Prostate gland (tissue), 2 donors: ENCODE measurements around the gene FRMPD4.

Experiments used
- POLR2A ChIP-seq: fragments of 450-650 bp; IDR thresholded peaks from one replicate; pipeline ENCODE4 v1.6.1; 2016; ENCODE audit warnings: antibody characterized with exemption, mild to moderate bottlenecking
- POLR2AphosphoS5 ChIP-seq: sonication (generic); formaldehyde crosslinking; IDR thresholded peaks from one replicate; pipeline ENCODE4 v1.6.1; 2017; ENCODE audit warnings: antibody characterized with exemption
- TF ChIP-seq, protein P1 (sequence below), 4 experiments: fragments of 200-600 bp in 2 of 4; fragments of 450-650 bp in 2 of 4; sonication (generic) in 2 of 4; IDR thresholded peaks; 1 replicate in 3 of 4; 2 replicates in 1 of 4; pipeline ENCODE4 v1.5.1; 2016 to 2019; ENCODE audit warnings: antibody characterized with exemption in 4 of 4, mild to moderate bottlenecking in 2 of 4, moderate library complexity in 2 of 4

DNA sequence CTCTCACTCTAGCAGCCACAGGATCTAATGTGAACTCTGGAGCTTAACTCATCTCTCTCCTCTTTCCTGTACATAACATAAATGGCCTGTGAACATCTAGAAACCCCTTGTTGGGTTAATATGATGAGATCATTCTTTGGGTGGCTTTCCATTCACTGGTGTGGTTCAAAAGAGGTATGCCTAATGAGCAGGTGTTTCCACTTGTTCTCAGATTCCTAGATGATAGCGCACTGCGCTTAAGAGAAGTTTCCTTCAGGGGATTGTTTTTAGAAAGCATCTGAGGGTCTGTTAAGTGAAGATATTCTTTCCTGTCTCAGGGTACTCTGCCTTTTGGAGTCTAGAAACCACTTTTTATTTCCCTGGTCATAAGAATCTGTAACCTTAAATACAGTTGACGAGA is 32.5 kb downstream of the FRMPD4 start:
- no peak for TF ChIP-seq POLR2AphosphoS5
- TF ChIP-seq, protein P1, sequence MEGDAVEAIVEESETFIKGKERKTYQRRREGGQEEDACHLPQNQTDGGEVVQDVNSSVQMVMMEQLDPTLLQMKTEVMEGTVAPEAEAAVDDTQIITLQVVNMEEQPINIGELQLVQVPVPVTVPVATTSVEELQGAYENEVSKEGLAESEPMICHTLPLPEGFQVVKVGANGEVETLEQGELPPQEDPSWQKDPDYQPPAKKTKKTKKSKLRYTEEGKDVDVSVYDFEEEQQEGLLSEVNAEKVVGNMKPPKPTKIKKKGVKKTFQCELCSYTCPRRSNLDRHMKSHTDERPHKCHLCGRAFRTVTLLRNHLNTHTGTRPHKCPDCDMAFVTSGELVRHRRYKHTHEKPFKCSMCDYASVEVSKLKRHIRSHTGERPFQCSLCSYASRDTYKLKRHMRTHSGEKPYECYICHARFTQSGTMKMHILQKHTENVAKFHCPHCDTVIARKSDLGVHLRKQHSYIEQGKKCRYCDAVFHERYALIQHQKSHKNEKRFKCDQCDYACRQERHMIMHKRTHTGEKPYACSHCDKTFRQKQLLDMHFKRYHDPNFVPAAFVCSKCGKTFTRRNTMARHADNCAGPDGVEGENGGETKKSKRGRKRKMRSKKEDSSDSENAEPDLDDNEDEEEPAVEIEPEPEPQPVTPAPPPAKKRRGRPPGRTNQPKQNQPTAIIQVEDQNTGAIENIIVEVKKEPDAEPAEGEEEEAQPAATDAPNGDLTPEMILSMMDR (IDR thresholded peaks at IDR 0.05) = no peak
- TF ChIP-seq POLR2A = no peak
